Stimulated activated naive CD8-positive, alpha-beta T cell treated with anti-CD3 and anti-CD28 coated beads, Interleukin-15, amount 100 ng/mL, for 72 hours (primary cell): Measurements from ENCODE around the gene NRGN.

Experiments used
- ATAC-seq: fragments of 150-1000 bp; cut with Tn5 transposase; 2 replicates; pipeline ENCODE4 v1.10.0; 2021; ENCODE audit warnings: mild to moderate bottlenecking, moderate library complexity
- DNase-seq, 2 donors: peaks; one replicate each; pipeline ENCODE4 v3.0.0; 2021 to 2022
- H3K27ac Mint-ChIP-seq, 2 donors: one replicate each; pipeline ENCODE4 v1.8.0; 2022; ENCODE audit warnings: mild to moderate bottlenecking in 2 of 2, mixed read lengths in 2 of 2, moderate library complexity in 2 of 2
- H3K27me3 Mint-ChIP-seq: one replicate; pipeline ENCODE4 v1.8.0; 2022; ENCODE audit warnings: mixed read lengths
- H3K4me1 Mint-ChIP-seq: one replicate; pipeline ENCODE4 v1.8.0; 2022; ENCODE audit warnings: mild to moderate bottlenecking, mixed read lengths
- H3K4me3 Mint-ChIP-seq, 2 donors: one replicate each; pipeline ENCODE4 v1.8.0; 2022; ENCODE audit warnings: mild to moderate bottlenecking in 2 of 2, mixed read lengths in 2 of 2, moderate library complexity in 1 of 2
- H3K9me3 Mint-ChIP-seq, 2 donors: one replicate each; pipeline ENCODE4 v1.8.0; 2022; ENCODE audit warnings: mixed read lengths in 2 of 2

Gene NRGN

DNA sequence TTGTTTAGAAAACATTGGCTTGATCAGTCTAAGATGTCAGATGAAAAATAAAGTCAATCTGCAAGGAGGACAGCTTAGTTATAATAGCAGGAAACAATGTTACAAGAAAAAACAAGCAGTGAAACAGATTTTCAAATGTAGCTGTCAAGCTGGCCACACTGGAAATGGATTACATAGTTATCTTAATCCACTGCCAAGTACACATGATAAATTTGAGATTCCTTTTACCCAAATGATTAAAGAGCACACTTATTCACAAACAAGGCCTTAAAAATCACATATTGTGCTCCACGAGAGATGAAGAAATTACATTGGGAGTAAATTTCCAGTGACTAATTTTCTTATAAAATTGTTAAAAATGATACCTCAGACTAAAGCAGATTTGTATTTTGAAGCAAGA is 39.8 kb downstream of the NRGN start:
- no peak overlapping the region for H3K27ac Mint-ChIP-seq
- H3K4me1 Mint-ChIP-seq = peaks cover 33% of the 10 kb centered on the region
- H3K4me3 Mint-ChIP-seq = no peak overlapping the region
- no peaks in the 10 kb centered on the region for H3K9me3 Mint-ChIP-seq
- no peaks in the 10 kb centered on the region for H3K27me3 Mint-ChIP-seq
- DNase-seq (no peak), ATAC-seq (no peak)

DNA sequence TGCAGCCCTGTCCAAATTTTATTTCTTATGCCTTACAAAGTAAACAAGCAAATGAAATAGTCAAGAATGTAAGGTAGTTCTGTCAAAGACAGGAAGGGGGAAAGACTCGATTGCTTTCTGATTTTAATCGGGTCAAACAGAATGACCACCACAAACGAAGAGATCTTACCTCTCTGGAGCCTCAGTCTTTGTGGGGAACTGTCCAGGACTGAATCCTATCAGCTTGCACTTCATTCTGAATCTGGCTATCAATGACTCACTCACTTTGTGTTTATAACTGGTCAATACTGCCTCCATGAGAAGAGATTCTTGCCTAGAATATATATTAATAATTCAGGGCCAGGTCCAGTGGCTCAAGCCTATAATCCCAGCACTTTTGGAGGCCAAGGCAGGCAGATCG is 43.3 kb downstream of the NRGN start:
- H3K4me1 Mint-ChIP-seq = peaks cover 26% of the 10 kb centered on the region
- ATAC-seq = no peak
- no peak overlapping the region for H3K4me3 Mint-ChIP-seq
- no peaks in the 10 kb centered on the region for H3K27me3 Mint-ChIP-seq
- no peak overlapping the region for H3K27ac Mint-ChIP-seq
- no peaks in the 10 kb centered on the region for H3K9me3 Mint-ChIP-seq
- no peak for DNase-seq

DNA sequence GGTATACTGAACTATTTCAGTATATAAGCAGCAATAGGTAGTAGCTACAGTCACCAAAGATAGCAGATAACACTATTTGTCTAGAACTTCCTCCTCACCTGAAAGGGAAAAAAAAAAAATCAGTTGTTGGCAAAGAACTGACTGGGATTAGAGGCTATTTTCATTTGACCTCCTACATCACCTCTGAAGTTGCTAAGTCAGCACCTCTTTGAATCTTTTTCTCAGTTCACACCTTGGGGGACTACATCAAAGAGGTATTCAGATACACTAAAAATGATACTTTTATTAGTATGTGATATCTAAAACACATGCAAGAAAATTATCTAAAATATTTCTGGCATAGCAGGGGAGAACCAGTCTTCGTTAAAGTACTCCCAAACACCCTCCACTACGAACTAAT is 44.3 kb downstream of the NRGN start:
- no peaks in the 10 kb centered on the region for H3K9me3 Mint-ChIP-seq
- ATAC-seq = no peak
- no peak overlapping the region for H3K4me3 Mint-ChIP-seq
- no peak for DNase-seq
- H3K27me3 Mint-ChIP-seq = no peaks in the 10 kb centered on the region
- no peak overlapping the region for H3K27ac Mint-ChIP-seq
- H3K4me1 Mint-ChIP-seq = peaks cover 16% of the 10 kb centered on the region

DNA sequence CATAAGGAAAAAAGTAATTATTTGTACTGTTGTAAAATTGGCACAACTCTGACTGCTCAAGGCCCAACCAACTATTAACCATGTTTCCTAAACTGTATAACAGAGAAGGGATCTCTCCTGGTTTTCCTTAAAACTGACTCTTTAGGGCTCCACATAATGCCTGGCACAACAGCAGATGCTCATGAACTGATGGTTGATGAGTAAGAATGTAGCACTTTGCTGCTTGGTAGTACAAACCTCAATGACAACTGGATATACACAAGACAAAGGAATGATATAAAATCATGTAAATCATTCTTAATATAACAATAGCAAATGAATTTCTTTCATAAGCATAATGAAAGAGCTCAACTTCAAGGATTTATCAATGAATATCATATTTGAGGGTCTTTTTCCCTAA is 48.8 kb downstream of the NRGN start:
- Mint-ChIP-seq H3K9me3 (no peaks in the 10 kb centered on the region), H3K4me1 (peaks cover 51% of the 10 kb centered on the region), H3K27ac (no peak overlapping the region), H3K27me3 (no peaks in the 10 kb centered on the region), H3K4me3 (no peak overlapping the region)
- ATAC-seq (no peak), DNase-seq (no peak)

DNA sequence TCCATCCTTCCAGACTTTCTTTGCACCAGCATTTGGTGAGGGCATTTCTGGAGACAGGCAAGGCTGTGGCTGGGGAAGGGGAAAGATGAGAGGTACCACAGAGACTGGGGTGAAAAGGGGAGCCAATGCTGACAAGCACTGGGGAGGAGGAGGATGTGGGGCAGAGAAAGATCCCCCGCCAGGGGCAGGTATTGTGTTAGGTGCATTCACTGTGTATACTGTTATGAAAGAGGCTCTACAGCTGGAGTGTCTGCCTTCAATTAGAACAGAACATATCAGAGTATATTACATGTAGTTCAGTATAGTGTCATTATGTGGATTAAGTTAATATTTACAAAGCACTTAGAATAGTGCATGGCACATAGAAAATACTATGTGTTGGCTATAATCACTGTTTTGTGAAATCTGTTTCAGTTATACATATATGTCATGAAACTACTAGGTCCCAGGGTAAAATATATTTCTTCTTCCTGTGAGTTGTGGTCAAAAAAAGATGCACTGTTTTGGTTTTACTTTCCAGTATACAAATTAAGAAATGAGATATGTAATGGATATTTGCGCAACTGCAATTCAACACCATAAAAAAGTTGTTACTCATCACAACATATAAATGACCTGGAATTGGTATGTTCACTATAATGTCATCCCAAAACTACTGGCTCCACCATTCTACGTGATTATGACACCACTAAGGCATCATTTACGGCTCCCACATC is 52.0 kb downstream of the NRGN start:
- peak; percentile 69 for ATAC-seq
- Mint-ChIP-seq H3K4me1 (peaks cover 49% of the 10 kb centered on the region), H3K27ac (peak overlapping the region in 1 of 2 donors; percentile 36)

DNA sequence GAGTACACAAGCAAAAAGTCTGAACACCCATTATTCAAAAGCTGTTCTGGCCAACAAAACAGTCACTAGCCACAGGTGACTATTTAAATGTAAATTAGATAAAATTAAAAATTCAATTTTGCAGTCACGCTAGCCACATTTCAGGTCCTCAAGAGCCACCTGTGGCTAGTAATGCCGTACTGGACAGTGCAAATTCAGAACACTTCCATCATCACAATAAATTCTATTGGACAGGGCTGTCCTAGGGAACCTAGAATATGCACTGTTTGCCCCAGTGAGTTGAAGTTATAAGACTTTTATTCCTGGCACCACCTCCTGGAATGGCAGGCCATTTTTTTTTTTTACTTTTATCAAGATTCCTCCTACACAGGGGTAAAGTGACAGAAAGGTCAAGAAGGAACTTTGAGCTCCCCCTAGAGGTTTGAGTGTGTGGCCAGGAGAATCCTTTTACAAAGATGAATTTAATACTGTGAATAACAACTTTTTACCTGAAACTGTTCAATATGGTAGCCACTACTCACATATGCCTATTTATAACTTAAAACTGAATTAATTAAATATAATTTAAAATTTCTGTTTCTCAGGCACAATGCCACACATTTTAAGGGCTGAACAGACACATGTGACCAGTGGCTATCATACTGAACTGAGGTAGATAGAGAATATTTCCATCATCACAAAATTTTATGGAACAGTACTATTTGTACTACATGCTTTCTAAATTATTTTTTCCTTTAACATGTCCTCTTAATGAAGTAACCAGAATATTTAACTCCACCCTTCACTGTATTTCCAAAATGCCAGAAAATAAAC is 53.9 kb downstream of the NRGN start:
- Mint-ChIP-seq H3K4me3 (no peak overlapping the region), H3K4me1 (peaks cover 66% of the 10 kb centered on the region), H3K9me3 (no peaks in the 10 kb centered on the region), H3K27me3 (no peaks in the 10 kb centered on the region), H3K27ac (no peak overlapping the region)
- ATAC-seq (peak; percentile 69), DNase-seq (peak; percentile 7 to 18)

More for the DNA sequence above, 52.0 kb downstream of the NRGN start:
- peak overlapping the region in 1 of 2 donors; percentile 45 for H3K4me3 Mint-ChIP-seq
- no peaks in the 10 kb centered on the region for H3K9me3 Mint-ChIP-seq
- DNase-seq = no peak
- H3K27me3 Mint-ChIP-seq = no peaks in the 10 kb centered on the region

DNA sequence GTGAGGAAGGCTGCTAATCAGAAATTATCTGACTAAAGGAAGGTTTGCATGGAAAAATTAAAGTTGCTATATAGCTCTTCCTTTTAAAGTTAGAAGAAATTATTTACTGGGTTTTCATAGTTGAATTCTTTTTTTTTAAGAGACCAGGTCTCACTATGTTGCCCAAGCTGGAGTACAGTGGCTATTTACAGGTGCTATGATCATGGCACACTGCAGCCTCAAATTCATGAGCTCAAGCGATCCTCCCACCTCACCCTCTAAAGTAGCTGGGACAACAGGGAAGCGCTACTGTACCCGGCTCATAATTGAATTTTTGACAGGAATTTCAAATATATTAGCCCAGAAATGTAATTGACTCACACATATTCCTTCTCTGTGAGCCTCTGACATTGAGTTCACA is 56.6 kb downstream of the NRGN start:
- Mint-ChIP-seq H3K4me3 (no peak overlapping the region), H3K27ac (no peak overlapping the region), H3K9me3 (no peaks in the 10 kb centered on the region), H3K27me3 (no peaks in the 10 kb centered on the region), H3K4me1 (peaks cover 57% of the 10 kb centered on the region)
- DNase-seq = no peak
- ATAC-seq = no peak
